Measurements from ENCODE around the gene PDXK. TPM values are rescaled to one million over a fixed set of nuclear protein-coding genes. Genes with fewer than 3 reads are reported as not detected.
A peak's percentile ranks its signal among the peaks of the same experiment; 100 is the strongest.

The PDXK gene
- total and polyA plus RNA-seq, 2 of the 13 experiments (the other 11 are each of a cell fraction or from before 2014, with no cell fraction given) = 114 to 184 TPM

- Histone ChIP-seq H3K9ac (ENCODE audit: insufficient read depth, low read depth, low read length) (no peak overlapping the region; the same call in 1 of the 2 replicates), H3K27me3 (ENCODE audit: control insufficient read depth in 1 of 2, insufficient read depth in 2 of 2, low read length in 2 of 2) (no peaks in the 10 kb centered on the region; a peak in 1 of 5 replicates), H3K36me3 (replicated peaks in 1 of 2; ENCODE audit: control insufficient read depth in 1 of 2, insufficient read depth in 2 of 2, low read length in 2 of 2) (peaks cover 7 to 15% of the 10 kb centered on the region in 2 experiments; a peak in 4 of 5 replicates), H3K4me1 (ENCODE audit: insufficient read depth, low read length) (peaks cover 59% of the 10 kb centered on the region), H4K20me1 (ENCODE audit: insufficient read depth, low read length) (peaks cover 7% of the 10 kb centered on the region; the same call in 1 of the 2 replicates), H3K79me2 (ENCODE audit: insufficient read depth, low read length) (peaks cover 69% of the 10 kb centered on the region), H3K4me2 (ENCODE audit: low read depth, low read length) (peak overlapping the region; percentile 96; the same call in 1 of the 2 replicates), H3K4me3 (replicated peaks in 1 of 3; ENCODE audit: insufficient read depth in 1 of 3, low read depth in 2 of 3, low read length in 3 of 3) (peak overlapping the region in 1 of 3 experiments; percentile 82; a peak in 1 of 6 replicates), H3K9me3 (ENCODE audit: low read length) (no peaks in the 10 kb centered on the region), H2AFZ (ENCODE audit: low read length) (no peak overlapping the region), H3K27ac (ENCODE audit: extremely low read length, insufficient read depth, low read length) (peak overlapping the region; percentile 93)
- in situ Hi-C loops (cut with HindIII; ENCODE audit: extremely low pct_ligation_motif_present, low pct_unique_long_range_greater_than_20kb) = no loop called here
- ATAC-seq (no peak), DNase-seq (ENCODE audit: low spot score) (no peak), FAIRE-seq (no peak)
- WGBS (ENCODE audit: low lambda C conversion rate) = 94% methylated on average over 17 of the region's 21 CpGs
- TF ChIP-seq MNT (IDR thresholded peaks at IDR 0.05) (peak; percentile 96), ZBTB39 (CRISPR knock-in tag; IDR thresholded peaks at IDR 0.05) (no peak), TARDBP (CRISPR knock-in tag; IDR thresholded peaks at IDR 0.05) (peak; percentile 43; the same call in 1 of the 2 replicates)
- ChIA-PET CTCF (ENCODE audit: low intra/inter-chr PET ratio, low total read pairs) (no interaction called here), POLR2A (interaction anchor here (1.9 to 5.5 kb wide), 8 partner anchors 7 to 63 kb away, joined by 11 to 43 read pairs (median 16); partner anchors contain the start of genes PDXK and RRP1)
- intact Hi-C loops (cut with micrococcal nuclease; ENCODE audit: unreplicated experiment) = no loop called here
- no TSS peak for BruUV-seq (replicated peaks)
Observed at GRCh38 chr21:43726686-43727518, 8.0 kb downstream of the PDXK start.

Measured in HepG2 (cell line).